ENCODE results near the gene NID1. TPM values are rescaled to one million over a fixed set of nuclear protein-coding genes. Genes with fewer than 3 reads are reported as not detected.
A peak's percentile ranks its signal among the peaks of the same experiment; 100 is the strongest.

The NID1 gene
- polyA plus RNA-seq, 3 donors from 2014 or later, result not detected

GRCh38 chr1:235942625-235942934 lies 122.3 kb downstream of the NID1 start:
- H3K27me3 Mint-ChIP-seq (ENCODE audit: low read depth in 3 of 3), result peaks cover 0 to 6% (median 0%) of the 10 kb centered on the region in 3 donors
- no peak for DNase-seq
- peak overlapping the region in 1 of 5 donors; percentile 14 for H3K4me3 Mint-ChIP-seq
- no peaks in the 10 kb centered on the region for H3K36me3 Mint-ChIP-seq
- H3K27ac Mint-ChIP-seq, result peak overlapping the region in 2 of 6 donors; percentile 21 to 23
- H3K4me1 Mint-ChIP-seq, result peaks cover 31 to 80% of the 10 kb centered on the region in 2 donors
- H3K9me3 Mint-ChIP-seq, result no peaks in the 10 kb centered on the region

- Mint-ChIP-seq H3K9me3 (no peaks in the 10 kb centered on the region), H3K27me3 (ENCODE audit: low read depth in 3 of 3) (peaks cover 0 to 6% (median 0%) of the 10 kb centered on the region in 3 donors), H3K27ac (peak overlapping the region in 2 of 6 donors; percentile 24 to 55), H3K4me1 (peaks cover 37 to 86% of the 10 kb centered on the region in 2 donors), H3K4me3 (peak overlapping the region in 1 of 5 donors; percentile 25), H3K36me3 (no peaks in the 10 kb centered on the region)
- DNase-seq, result no peak
These were observed 122.8 kb downstream of the NID1 start for GRCh38 chr1:235941876-235942624.

- H3K36me3 Mint-ChIP-seq, result no peaks in the 10 kb centered on the region
- H3K27me3 Mint-ChIP-seq (ENCODE audit: low read depth in 3 of 3), result peaks cover 0 to 6% (median 1%) of the 10 kb centered on the region in 3 donors
- H3K4me3 Mint-ChIP-seq, result peak overlapping the region in 2 of 5 donors; percentile 37 to 57
- peaks cover 42 to 86% of the 10 kb centered on the region in 2 donors for H3K4me1 Mint-ChIP-seq
- peak overlapping the region in 4 of 6 donors; percentile 27 to 84 (median 76) for H3K27ac Mint-ChIP-seq
- H3K9me3 Mint-ChIP-seq, result no peaks in the 10 kb centered on the region
- no peak for DNase-seq
These were observed 124.6 kb downstream of the NID1 start for GRCh38 chr1:235940285-235940684.

- Mint-ChIP-seq H3K36me3 (no peaks in the 10 kb centered on the region), H3K4me1 (peaks cover 42 to 85% of the 10 kb centered on the region in 2 donors), H3K27ac (peak overlapping the region; percentile 82 to 94 (median 87)), H3K4me3 (peak overlapping the region; percentile 56 to 80 (median 78)), H3K9me3 (no peaks in the 10 kb centered on the region), H3K27me3 (ENCODE audit: low read depth in 3 of 3) (peaks cover 0 to 6% (median 1%) of the 10 kb centered on the region in 3 donors)
- no peak for DNase-seq
These were observed 125.5 kb downstream of the NID1 start for GRCh38 chr1:235939480-235939775.

GRCh38 chr1:235938709-235939479 lies 126.0 kb downstream of the NID1 start:
- Mint-ChIP-seq H3K4me3 (peak overlapping the region; percentile 56 to 80 (median 78)), H3K9me3 (no peaks in the 10 kb centered on the region), H3K36me3 (no peaks in the 10 kb centered on the region), H3K27me3 (ENCODE audit: low read depth in 3 of 3) (peaks cover 0 to 6% (median 1%) of the 10 kb centered on the region in 3 donors), H3K27ac (peak overlapping the region; percentile 82 to 94 (median 87)), H3K4me1 (peaks cover 42 to 85% of the 10 kb centered on the region in 2 donors)
- peak in 1 of 3 donors; percentile 29 for DNase-seq

- Mint-ChIP-seq H3K27ac (peak overlapping the region; percentile 47 to 87 (median 70)), H3K4me1 (peaks cover 42 to 72% of the 10 kb centered on the region in 2 donors), H3K36me3 (no peaks in the 10 kb centered on the region), H3K9me3 (no peaks in the 10 kb centered on the region), H3K4me3 (peak overlapping the region in 4 of 5 donors; percentile 46 to 77 (median 74)), H3K27me3 (ENCODE audit: low read depth in 3 of 3) (peaks cover 0 to 6% (median 3%) of the 10 kb centered on the region in 3 donors)
- DNase-seq, result no peak
These were observed 127.8 kb downstream of the NID1 start for GRCh38 chr1:235937123-235937522.

GRCh38 chr1:235935235-235936225 lies 129.4 kb downstream of the NID1 start:
- Mint-ChIP-seq H3K27me3 (ENCODE audit: low read depth in 3 of 3) (peaks cover 0 to 4% (median 3%) of the 10 kb centered on the region in 3 donors), H3K27ac (peak overlapping the region in 1 of 6 donors; percentile 25), H3K36me3 (no peaks in the 10 kb centered on the region), H3K4me1 (peaks cover 35 to 56% of the 10 kb centered on the region in 2 donors), H3K9me3 (no peaks in the 10 kb centered on the region), H3K4me3 (peak overlapping the region in 2 of 5 donors; percentile 12 to 19)
- no peak for DNase-seq

- no peaks in the 10 kb centered on the region for H3K9me3 Mint-ChIP-seq
- peak overlapping the region in 2 of 6 donors; percentile 18 to 45 for H3K27ac Mint-ChIP-seq
- no peak for DNase-seq
- no peak overlapping the region for H3K4me3 Mint-ChIP-seq
- peaks cover 18 to 38% of the 10 kb centered on the region in 2 donors for H3K4me1 Mint-ChIP-seq
- H3K27me3 Mint-ChIP-seq (ENCODE audit: low read depth in 3 of 3), result peaks cover 0 to 3% (median 2%) of the 10 kb centered on the region in 3 donors
- H3K36me3 Mint-ChIP-seq, result no peaks in the 10 kb centered on the region
These were observed 131.1 kb downstream of the NID1 start for GRCh38 chr1:235933766-235934116.

- no peak for DNase-seq
- Mint-ChIP-seq H3K9me3 (no peaks in the 10 kb centered on the region), H3K4me1 (peaks cover 13 to 33% of the 10 kb centered on the region in 2 donors), H3K36me3 (no peaks in the 10 kb centered on the region), H3K4me3 (no peak overlapping the region), H3K27ac (peak overlapping the region in 1 of 6 donors; percentile 18), H3K27me3 (ENCODE audit: low read depth in 3 of 3) (peaks cover 0 to 3% (median 0%) of the 10 kb centered on the region in 3 donors)
These were observed 131.7 kb downstream of the NID1 start for GRCh38 chr1:235933017-235933765.

- no peak overlapping the region for H3K4me3 Mint-ChIP-seq
These were observed 132.8 kb downstream of the NID1 start for GRCh38 chr1:235932090-235932510.

GRCh38 chr1:235931171-235931738 lies 133.6 kb downstream of the NID1 start:
- Mint-ChIP-seq H3K27ac (no peak overlapping the region), H3K27me3 (ENCODE audit: low read depth in 3 of 3) (peaks cover 0 to 3% (median 0%) of the 10 kb centered on the region in 3 donors), H3K4me3 (no peak overlapping the region), H3K36me3 (no peaks in the 10 kb centered on the region), H3K4me1 (peaks cover 2 to 14% of the 10 kb centered on the region in 2 donors), H3K9me3 (no peaks in the 10 kb centered on the region)
- DNase-seq, result no peak

More at GRCh38 chr1:235932090-235932510, 132.8 kb downstream of the NID1 start:
- Mint-ChIP-seq H3K4me1 (peaks cover 6 to 22% of the 10 kb centered on the region in 2 donors), H3K27ac (peak overlapping the region in 1 of 6 donors; percentile 46), H3K36me3 (no peaks in the 10 kb centered on the region), H3K9me3 (no peaks in the 10 kb centered on the region), H3K27me3 (ENCODE audit: low read depth in 3 of 3) (peaks cover 0 to 3% (median 0%) of the 10 kb centered on the region in 3 donors)
- DNase-seq, result no peak

GRCh38 chr1:235930543-235930942 lies 134.3 kb downstream of the NID1 start:
- Mint-ChIP-seq H3K36me3 (no peaks in the 10 kb centered on the region), H3K9me3 (no peaks in the 10 kb centered on the region), H3K27me3 (ENCODE audit: low read depth in 3 of 3) (peaks cover 0 to 3% (median 2%) of the 10 kb centered on the region in 3 donors), H3K4me3 (no peak overlapping the region), H3K4me1 (peaks cover 0 to 7% of the 10 kb centered on the region in 2 donors), H3K27ac (no peak overlapping the region)
- no peak for DNase-seq

Measured in immature natural killer cell (primary cell).